Kidney (tissue), 14 donors: ENCODE data around the gene ADGRG1. TPM values are rescaled to one million over a fixed set of nuclear protein-coding genes. Genes with fewer than 3 reads are reported as not detected.

Experiments
- DNase-seq, 5 donors: peaks; one replicate each; pipeline ENCODE4 v3.0.0-alpha.2; 2013 to 2020
- FAIRE-seq: peaks from 2 replicates; lab custom pipeline; 2012; peaks lifted over from hg19 to GRCh38; lab: Jason Lieb, UNC
- H3K27ac ChIP-seq, 2 donors: one replicate each; pipeline ENCODE4 v1.7.0; 2013; ENCODE audit warnings: low read depth in 2 of 2, low read length in 2 of 2, inconsistent platforms in 1 of 2
- H3K27me3 ChIP-seq: one replicate; pipeline ENCODE4 v1.7.1; 2013; ENCODE audit warnings: low read length, inconsistent platforms; ENCODE audit not compliant: control insufficient read depth, insufficient read depth
- H3K36me3 ChIP-seq, 3 donors: one replicate each; pipeline versions ENCODE4 v1.7.0 to v1.7.1; 2013; ENCODE audit warnings: low read length in 3 of 3, control low read depth in 1 of 3, inconsistent platforms in 1 of 3; ENCODE audit not compliant: insufficient read depth in 3 of 3, control insufficient read depth in 2 of 3
- H3K4me1 ChIP-seq, 3 donors: one replicate each; pipeline versions ENCODE4 v1.7.0 to v1.7.1; 2013; ENCODE audit warnings: low read length in 3 of 3, inconsistent platforms in 1 of 3, low read depth in 1 of 3; ENCODE audit not compliant: control insufficient read depth in 2 of 3, insufficient read depth in 2 of 3
- H3K4me3 ChIP-seq, 3 donors: one replicate each; pipeline versions ENCODE4 v1.7.0 to v1.8.1; 2013; ENCODE audit warnings: low read length in 3 of 3, control low read depth in 1 of 3, inconsistent platforms in 1 of 3
- H3K9ac ChIP-seq, 3 donors: one replicate each; pipeline versions ENCODE4 v1.7.0 to v1.7.1; 2013; ENCODE audit warnings: low read length in 3 of 3, control low read depth in 1 of 3, inconsistent platforms in 1 of 3
- H3K9me3 ChIP-seq, 3 donors: one replicate each; pipeline versions ENCODE4 v1.7.0 to v1.7.1; 2013; ENCODE audit warnings: low read length in 3 of 3, control low read depth in 1 of 3, inconsistent platforms in 1 of 3; ENCODE audit not compliant: control insufficient read depth in 2 of 3, insufficient read depth in 1 of 3
- CTCF ChIP-seq: IDR thresholded peaks from 3 replicates; pipeline ENCODE4 v1.5.1; 2012; ENCODE audit warnings: mild to moderate bottlenecking, moderate library complexity, borderline replicate concordance; ENCODE audit not compliant: insufficient read depth; ENCODE audit errors: extremely low read depth
- intact Hi-C: fragments of 100-400 bp; cut with DNase I; formaldehyde crosslinking; loops from one replicate; pipeline ENCODE4 v1.11.1; 2022
- polyA plus RNA-seq: library from polyadenylated mRNA; stranded (reverse); fragments of 350-450 nt; fragmentation: Illumina TruSeq; extraction: RNeasy Lipid Tissue Mini Kit (QIAGEN cat#74804); gene quantifications from one replicate; pipeline ENCODE4 v1.2.3, GENCODE V29; 2014; ENCODE audit warnings: low read depth, low replicate concordance; ENCODE audit not compliant: insufficient read depth
- total RNA-seq: library from RNA; stranded (reverse); fragmentation: NEBNext Ultra II Directional; extraction: Animal tissue kit (Norgen Biotek cat#: 25700); gene quantifications from one replicate; pipeline ENCODE4 v1.2.1, GENCODE V29; 2021
- donor health status: control.
- donor health status: control.
- donor health status: control.
- donor health status: control.
- donor health status: control.
- donor health status: DM: yes; HTN: yes; CAD: no.
- donor health status: Normal renal cell carcinoma (clear cell type).

Gene ADGRG1
- total and polyA plus RNA-seq, 2 donors from 2014 or later = 188 to 351 TPM

- TF ChIP-seq CTCF = no peak
- Histone ChIP-seq H3K9ac (no peak overlapping the region), H3K4me3 (no peak overlapping the region), H3K27me3 (no peaks in the 10 kb centered on the region), H3K27ac (no peak overlapping the region), H3K36me3 (peaks cover 0 to 61% (median 51%) of the 10 kb centered on the region in 3 donors), H3K9me3 (no peaks in the 10 kb centered on the region), H3K4me1 (peaks cover 0 to 6% (median 0%) of the 10 kb centered on the region in 3 donors)
- intact Hi-C loops = no loop called here
- DNase-seq (peak in 1 of 5 donors; percentile 26), FAIRE-seq (no peak)
Measured at GRCh38 chr16:57658130-57658877, 29.9 kb downstream of the ADGRG1 start.

- Histone ChIP-seq H3K27me3 (no peaks in the 10 kb centered on the region), H3K9me3 (no peaks in the 10 kb centered on the region), H3K36me3 (peaks cover 0 to 65% (median 53%) of the 10 kb centered on the region in 3 donors), H3K9ac (no peak overlapping the region), H3K4me3 (no peak overlapping the region), H3K4me1 (peaks cover 0 to 6% (median 0%) of the 10 kb centered on the region in 3 donors), H3K27ac (no peak overlapping the region)
- no peak for FAIRE-seq
- no peak for TF ChIP-seq CTCF
- intact Hi-C loops = no loop called here
- peak in 1 of 5 donors; percentile 61 for DNase-seq
Measured at GRCh38 chr16:57658878-57659674, 30.6 kb downstream of the ADGRG1 start.

- Histone ChIP-seq H3K4me1 (peaks cover 0 to 6% (median 0%) of the 10 kb centered on the region in 3 donors), H3K4me3 (no peak overlapping the region), H3K36me3 (peaks cover 0 to 69% (median 55%) of the 10 kb centered on the region in 3 donors), H3K27ac (peak overlapping the region in 1 of 2 donors; percentile 11), H3K27me3 (no peaks in the 10 kb centered on the region), H3K9me3 (no peaks in the 10 kb centered on the region), H3K9ac (no peak overlapping the region)
- FAIRE-seq (no peak), DNase-seq (peak in 1 of 5 donors; percentile 41)
- no peak for TF ChIP-seq CTCF
- intact Hi-C loops = no loop called here
Measured at GRCh38 chr16:57660715-57661463, 32.5 kb downstream of the ADGRG1 start.
